CD4-positive, alpha-beta T cell treated with Interleukin-1 beta for 1 hour (primary cell): ENCODE data around the gene AXIN2.
A peak's percentile ranks its signal among the peaks of the same experiment; 100 is the strongest.

Source experiments
- DNase-seq, 2 donors: peaks; one replicate each; pipeline ENCODE4 v3.0.0-alpha.2; 2020 to 2022

AXIN2 gene, protein sequence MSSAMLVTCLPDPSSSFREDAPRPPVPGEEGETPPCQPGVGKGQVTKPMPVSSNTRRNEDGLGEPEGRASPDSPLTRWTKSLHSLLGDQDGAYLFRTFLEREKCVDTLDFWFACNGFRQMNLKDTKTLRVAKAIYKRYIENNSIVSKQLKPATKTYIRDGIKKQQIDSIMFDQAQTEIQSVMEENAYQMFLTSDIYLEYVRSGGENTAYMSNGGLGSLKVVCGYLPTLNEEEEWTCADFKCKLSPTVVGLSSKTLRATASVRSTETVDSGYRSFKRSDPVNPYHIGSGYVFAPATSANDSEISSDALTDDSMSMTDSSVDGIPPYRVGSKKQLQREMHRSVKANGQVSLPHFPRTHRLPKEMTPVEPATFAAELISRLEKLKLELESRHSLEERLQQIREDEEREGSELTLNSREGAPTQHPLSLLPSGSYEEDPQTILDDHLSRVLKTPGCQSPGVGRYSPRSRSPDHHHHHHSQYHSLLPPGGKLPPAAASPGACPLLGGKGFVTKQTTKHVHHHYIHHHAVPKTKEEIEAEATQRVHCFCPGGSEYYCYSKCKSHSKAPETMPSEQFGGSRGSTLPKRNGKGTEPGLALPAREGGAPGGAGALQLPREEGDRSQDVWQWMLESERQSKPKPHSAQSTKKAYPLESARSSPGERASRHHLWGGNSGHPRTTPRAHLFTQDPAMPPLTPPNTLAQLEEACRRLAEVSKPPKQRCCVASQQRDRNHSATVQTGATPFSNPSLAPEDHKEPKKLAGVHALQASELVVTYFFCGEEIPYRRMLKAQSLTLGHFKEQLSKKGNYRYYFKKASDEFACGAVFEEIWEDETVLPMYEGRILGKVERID

DNA sequence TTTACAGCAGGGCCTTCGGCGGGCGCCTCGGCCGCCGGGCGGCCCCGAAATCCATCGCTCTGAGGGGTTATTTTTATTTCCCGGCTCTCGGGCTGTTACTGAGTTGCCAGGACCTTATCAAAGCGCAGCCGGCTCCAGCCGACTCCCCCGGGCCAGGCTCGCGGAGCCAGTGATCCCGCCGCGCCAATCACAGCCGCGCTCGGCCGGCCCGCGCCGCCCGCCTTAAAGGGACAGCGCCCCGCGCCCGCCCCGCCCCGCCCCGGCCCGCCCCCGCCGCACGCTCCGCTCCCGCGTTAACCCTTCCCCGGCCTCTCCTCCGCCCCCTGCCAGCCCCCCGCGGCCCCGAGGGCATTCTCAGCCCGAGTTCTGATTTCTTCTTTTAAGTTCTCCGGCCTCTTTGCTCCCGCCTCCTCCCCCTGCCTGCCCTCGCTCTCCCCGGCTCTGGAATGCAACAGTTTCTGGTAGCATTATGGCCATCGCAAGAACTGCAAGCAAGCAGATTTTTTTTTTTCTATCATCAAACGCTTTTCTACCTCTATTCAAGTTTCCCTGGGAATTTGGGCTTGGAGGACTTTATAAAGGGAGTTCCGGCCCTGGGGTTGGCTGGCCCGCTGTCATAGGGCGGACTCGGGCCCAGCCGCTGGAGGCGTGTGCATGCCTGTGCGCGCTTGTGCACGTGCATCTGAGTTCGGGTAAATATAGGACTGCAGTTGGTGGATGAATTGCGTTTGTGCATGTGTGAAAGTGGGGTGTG lies at the start of gene AXIN2:
Gene AXIN2, minus strand, starts transcription at position 197 of the 754 bp plus-strand sequence. CDS start 3,028 bp downstream, outside the sequence.
- peak; percentile 85 to 88 for DNase-seq

DNA sequence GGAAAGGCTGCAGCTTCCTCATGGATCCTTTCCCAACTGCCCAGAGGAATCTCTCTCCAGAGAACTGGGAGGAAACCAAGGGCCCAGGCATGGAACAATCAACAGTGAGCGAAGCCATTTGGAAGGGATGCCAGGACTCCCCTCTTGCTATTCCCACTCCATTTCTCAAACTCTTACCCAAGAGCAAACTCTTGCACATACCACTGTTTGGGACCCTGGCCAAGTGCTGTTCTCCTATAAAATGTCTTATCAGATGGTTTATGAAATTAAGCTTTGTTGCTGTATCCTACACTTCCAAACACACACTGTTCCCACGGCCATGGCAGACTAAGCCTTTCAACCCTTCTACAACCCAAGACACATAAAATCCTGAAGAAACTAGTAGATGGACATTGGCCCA lies 48.3 kb upstream of the AXIN2 start:
- DNase-seq = no peak

DNA sequence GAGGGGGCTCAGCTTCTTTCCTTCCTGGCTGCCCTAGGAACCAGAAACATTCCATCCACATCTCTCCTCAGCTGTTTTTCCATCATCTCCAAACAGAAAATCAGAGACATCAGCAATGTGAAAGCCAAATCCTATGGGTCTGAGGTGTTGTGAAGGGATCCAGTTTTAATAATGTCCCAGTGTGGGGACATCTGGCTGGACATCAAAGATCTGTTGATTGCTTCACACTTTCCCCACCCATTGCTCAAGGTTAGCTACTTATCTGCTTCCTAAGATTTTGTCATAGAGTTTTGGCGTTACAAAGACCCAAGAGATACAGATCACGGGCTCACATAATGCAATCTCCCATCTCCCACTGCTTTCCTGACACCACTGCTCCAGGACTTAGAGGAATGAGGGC lies 47.8 kb upstream of the AXIN2 start:
- no peak for DNase-seq

DNA sequence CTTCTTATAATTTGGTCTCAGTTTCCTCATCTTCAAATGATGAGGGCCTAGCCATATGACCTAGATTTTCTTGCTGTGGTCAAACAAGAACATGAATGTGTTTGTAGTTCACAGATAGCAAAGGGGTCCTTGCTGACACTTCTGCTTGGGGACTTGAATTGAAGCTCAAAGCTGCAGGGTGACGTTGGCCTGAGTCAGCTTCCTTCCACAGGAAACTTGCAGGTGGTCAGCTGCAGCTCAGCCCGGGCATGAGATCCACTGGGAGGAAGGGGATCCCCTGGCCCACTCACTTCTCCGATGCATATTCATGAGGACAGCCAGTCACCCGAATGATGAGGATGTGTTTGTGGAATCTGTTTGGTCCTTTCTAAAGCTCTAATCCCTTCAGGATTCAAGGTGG lies 42.6 kb upstream of the AXIN2 start:
- DNase-seq = no peak

DNA sequence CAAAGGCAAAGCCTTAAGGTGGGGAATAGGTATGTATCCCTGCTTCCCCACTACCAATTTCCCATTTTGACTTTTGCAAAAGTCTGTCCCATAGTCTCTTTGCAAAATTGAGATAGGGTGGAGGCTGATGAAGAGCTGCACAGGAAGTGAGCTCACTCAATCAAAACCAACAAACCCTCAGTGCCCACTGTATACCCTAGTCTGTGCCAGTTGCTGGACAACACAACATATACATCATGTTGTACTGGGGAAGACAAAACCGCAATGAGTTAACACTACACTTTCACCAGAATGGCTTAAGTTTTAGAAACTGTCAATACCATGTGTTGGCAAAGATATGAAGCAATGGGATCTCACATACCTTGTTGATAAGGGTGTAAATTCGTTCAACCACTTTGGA lies 40.4 kb upstream of the AXIN2 start:
- no peak for DNase-seq

DNA sequence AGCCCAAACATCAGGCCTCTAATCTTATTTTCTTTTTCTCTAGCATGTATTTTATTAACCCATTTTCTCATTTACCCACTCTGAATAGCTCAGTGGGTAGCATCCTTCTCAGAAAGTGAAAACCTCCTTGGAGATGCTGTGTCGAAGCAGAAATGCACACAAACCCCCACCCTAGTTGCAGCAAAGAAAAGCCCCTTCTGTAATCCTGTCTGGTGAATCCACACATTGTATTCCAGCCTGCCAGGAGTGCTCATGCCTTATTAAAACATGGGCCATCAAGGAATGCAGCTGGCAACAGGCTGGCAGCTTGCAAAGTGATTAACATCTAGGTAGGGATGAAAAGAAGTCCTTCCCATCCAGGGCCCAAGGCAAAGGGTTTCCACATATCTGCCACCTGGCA lies 39.7 kb upstream of the AXIN2 start:
- no peak for DNase-seq

DNA sequence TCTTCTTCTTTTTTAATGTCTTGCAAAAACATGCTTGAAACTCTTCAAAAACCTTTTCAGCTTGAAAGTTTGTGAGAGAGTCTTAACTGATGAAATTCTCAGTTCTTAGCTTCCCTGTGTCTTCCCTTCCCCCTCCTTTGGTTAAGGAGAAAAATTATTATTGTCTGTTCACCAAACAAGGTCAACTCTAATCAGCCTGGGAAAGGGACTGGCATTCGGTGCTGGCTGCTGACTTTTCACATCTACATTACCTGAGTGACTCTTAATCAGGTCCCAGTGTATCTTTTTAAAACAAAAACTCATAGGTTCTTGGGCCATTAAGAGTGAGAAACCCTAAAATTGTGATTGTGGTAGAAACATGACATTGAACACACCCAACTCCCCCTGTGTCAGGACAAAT lies 39.1 kb upstream of the AXIN2 start:
- no peak for DNase-seq

DNA sequence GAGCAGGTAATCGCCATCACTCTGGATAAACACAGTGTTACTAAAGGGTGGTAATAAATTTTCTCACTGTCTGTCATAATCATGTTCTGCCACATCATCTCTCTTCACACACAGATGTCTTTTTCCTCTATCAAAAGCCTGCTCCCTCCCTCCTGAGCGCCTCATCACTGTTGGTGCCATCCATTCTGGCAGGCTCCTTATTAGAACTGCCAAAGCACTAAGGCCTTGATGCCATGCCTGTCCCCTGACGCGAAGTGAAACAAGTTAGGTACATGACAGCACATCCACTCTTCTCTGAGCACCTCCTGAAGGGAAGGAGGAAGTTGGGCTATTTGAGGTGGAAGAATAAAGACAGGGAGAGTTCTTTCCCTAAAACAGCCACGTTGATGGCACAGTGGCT lies 38.2 kb upstream of the AXIN2 start:
- DNase-seq = no peak

DNA sequence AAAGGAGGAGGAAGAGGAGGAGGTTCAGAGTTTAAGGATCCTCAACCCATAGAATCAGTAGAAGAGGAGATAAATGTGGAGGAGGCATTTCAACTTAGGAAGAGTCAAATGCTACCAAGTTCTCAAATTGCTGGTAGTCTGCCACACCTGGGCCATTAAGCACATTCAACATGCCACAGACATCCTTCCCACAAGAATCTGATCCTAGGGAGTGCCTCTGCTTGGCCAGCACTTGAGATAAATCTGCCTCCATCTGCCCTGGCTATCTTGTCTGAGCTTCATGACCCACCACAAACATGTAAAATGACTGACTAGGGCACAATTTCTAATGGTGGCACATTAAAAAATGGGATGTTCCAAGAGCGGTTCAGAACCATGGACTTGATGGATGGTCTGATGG lies 37.3 kb upstream of the AXIN2 start:
- no peak for DNase-seq

DNA sequence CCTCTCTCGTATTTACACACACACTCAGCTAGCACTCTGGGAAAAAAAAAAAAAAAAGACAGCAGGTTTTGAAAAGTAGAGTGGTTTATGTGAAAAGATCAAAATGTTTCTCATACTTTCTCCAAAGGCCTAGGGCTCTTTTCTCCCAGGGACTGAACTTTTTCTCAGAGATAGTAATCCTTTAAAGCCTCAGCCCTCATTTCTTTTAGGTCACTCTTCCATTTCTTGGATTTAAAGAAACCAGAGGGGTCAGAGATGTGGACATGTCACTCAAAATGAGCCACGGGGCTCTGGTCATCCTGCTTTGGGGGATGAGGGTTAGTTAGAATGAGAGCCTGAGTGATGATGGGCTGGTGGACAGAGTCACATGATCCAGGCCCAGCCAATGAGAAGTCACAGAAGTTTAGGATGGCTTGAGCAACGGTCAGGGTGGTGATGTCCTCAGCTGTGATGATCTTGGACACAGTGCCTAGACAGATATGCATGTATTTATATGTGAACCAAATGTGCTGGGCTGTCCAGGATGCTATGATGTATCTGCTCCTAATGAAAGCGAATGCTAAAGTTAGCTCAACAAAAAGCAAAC lies 33.7 kb upstream of the AXIN2 start:
- no peak for DNase-seq

DNA sequence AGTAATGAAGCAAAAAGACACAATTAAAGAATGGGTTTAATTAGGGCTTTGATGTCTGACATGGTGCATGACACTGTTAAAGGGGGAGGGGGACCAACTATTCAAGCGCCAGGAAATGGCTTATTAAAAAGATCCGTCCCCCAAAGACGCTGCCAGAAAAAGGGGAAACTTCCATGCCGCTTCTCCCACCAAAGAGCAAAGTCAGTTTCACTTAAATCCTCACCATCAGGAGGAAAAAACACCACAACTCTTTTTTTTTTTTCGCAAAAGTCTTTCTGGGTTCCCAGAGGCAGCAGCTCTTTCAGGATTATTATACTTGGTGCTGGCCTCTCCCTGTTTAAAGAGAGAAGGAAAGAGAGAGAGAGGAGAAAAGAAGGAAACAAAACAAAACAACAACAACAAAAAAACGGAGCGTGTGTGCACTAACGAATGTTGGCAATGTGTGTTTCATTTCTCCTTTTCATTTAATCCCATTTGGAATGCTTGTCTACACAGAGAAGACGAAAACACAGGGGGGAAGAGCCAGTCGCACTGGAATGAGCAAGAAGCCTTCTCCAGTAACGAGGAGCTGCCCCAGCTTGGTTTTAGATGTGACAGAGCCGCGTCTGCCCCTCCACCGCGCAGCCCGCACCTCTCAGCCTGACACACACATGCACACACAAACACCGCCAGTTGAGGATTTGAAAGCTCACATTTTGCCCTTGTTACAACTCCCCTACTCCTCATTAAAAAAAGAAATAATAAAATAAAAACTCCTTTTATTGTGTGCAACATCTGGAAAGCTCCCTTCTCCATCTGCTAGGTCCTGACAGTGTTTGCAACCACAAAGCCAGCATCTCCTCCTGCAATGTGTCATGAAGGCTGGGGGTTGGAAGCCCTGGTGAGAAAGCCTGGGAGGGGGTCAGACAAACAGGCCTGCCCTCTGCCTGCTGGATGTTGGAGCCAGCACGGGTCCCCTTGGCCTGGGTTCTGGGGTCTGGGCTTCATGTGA lies 32.7 kb upstream of the AXIN2 start:
- no peak for DNase-seq

DNA sequence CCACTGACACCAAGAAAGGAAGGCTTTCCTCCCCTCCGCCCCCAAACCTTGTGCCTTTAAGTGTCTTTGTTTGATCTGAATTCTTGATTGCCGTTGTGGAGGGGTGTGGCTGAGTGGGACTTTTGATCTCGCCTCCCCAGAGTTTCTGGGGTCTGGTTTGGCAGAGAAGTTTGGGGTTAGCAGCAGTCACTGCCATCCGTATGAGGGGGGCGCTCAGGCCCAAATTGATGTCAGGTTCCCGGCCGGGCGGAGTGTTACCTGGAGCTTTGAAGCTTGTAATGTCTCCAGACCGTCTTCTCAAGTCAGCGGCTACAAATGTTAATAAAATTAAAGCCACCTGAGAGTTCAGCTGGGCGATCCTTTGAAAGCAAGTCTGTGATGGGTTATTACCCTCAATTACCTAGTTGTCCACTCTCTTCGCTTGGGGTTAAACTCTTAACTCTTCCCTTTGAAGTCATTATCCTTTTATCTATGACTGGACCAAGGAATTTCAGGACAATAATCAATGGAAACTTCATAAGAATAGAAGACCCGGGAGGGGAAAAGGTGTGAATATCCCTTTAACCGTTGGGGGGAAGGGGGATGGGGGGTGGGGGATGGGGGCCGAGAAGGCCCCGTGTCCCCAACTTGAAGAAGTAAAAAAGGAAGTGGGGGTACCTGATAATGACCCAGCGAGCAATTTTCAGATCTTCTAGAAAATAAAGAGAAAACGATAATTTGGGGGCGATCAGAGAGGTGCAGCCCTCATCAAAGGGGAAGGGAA lies 31.8 kb upstream of the AXIN2 start:
- DNase-seq = no peak

DNA sequence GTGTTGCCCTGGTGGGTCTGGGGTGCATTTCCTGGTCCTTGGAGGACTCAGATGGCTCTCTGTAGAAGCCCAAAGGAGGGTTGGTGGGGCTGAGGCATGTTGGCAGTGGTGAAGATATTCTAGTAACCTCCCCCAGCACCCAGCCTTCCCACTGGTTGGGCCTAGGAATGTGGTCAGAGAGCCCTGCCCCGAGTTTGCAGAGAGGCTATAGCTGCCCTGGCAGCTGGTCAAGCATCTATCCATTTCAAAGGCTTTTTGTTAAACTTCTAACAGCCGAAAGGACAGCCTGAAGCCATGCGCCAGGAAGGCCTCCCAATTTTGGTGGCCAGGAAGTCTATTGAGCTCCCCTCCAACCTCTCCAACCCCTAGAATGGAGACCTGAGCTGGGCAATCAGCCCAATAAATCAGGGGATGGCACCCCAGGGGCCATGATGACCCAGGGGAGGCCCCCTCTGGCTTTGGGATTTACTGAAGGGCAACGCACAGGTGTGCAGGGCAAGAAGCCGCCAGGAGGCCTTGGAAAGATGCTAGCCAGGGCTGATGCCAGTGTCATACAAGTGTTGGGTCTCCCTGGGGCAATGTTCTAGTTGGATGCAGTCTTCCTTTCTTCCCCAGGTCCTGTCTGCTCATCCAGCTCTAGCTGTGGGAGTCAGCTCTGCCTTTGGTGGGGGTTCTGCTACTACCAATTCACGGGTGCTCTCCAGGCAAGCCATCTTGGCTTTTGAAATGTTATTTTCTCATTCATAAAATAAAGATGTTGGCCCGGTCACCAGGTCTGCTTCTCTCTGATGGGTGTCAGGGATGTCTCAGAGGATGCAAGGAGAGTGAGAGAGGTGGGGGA lies 30.9 kb upstream of the AXIN2 start:
- no peak for DNase-seq

DNA sequence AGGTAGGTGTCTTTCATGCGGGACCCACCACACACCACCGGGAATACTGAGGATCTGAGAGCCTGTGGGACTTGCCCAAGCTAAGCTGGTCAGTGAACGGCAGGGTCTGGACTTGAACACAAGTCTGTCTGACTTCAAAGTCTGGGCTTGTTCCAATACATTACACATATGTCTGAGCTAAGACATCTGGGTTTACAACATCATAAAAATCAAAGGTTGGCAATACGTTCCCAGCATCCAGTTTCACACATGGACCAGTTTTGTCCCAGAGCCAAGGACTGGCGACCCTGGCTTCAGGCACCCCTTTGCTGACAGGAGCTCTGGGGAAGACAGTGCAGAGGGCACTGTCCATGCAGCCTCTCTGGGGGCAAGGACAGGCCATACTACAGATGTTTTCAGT lies 27.9 kb upstream of the AXIN2 start:
- no peak for DNase-seq

DNA sequence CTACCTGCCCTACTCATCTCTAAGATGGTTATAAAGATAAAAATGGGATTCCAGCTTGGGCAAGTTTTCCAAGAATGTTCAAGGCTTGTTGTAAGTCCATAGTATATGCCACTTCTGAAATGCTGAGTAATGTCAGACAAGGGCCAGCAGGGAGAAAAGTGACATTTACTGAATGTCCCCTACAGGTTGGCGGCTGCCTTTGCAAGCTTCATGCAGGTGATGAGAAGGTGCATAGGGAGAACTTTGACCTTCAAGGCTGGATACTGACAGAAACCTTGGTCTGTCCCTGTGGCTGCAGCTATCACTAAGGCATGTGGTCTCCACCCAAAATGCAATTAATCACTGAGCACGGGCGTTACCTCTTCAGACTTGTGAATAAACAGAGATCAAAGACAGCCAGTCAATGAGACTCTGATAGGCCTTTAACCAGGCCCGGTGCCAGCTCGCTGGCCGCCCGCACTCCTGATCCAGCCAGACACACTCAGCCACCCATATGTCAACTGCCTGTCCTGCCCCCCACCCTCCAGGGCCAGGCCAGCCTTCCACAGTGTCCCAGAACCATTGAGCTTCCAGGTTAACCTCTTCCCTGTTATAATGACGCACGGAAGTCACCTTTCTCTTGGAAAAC lies 26.8 kb upstream of the AXIN2 start:
- no peak for DNase-seq

DNA sequence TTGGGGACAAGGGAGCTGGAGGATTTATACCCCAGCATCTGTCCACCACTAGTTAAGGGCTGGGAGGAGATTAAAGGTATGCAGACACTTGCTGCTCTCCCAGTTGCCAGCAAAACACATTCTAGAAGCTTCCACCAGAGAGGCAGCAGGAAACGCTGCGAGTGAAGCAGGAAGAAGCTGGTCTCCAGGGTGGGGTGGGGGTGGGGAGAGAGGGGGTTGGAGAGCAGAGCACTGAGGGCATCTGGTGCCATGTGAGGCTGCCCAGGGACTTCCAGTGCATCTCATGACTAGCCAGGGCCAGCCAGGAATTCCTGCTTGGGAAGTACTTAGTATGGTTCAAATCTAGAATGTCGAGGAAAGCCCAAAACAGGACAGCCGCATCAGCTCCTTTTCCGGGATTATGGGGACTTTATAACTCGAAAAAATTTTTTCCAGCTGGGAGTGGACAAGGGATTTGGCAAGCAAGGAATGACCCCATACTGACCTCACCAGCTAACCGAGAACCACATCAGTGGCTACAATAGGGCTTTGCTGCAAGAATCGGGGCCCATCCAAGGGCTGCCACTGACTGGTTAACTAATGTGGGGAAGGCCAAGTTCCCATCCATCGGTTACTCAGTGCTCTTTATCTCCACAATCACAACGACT lies 26.2 kb upstream of the AXIN2 start:
- no peak for DNase-seq

DNA sequence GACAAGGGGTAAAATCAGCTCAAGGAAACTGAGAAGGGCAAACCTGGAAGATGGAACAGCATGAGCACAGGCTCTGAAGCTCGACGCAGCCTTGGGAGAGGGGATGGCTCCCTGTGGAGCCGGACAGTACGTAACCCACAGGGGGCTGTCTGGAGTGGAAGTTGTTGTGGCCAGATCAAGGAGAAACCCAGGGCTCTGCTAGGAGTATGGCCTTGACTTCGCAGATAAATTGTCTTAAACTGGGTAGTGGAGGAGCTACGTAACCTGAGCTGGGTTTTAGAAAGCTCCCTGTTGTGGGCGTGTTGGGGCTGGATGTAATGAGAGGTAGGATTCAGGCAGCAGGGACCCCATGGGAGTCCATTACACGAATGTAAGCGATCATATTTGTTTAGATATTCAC lies 25.5 kb upstream of the AXIN2 start:
- DNase-seq = no peak

DNA sequence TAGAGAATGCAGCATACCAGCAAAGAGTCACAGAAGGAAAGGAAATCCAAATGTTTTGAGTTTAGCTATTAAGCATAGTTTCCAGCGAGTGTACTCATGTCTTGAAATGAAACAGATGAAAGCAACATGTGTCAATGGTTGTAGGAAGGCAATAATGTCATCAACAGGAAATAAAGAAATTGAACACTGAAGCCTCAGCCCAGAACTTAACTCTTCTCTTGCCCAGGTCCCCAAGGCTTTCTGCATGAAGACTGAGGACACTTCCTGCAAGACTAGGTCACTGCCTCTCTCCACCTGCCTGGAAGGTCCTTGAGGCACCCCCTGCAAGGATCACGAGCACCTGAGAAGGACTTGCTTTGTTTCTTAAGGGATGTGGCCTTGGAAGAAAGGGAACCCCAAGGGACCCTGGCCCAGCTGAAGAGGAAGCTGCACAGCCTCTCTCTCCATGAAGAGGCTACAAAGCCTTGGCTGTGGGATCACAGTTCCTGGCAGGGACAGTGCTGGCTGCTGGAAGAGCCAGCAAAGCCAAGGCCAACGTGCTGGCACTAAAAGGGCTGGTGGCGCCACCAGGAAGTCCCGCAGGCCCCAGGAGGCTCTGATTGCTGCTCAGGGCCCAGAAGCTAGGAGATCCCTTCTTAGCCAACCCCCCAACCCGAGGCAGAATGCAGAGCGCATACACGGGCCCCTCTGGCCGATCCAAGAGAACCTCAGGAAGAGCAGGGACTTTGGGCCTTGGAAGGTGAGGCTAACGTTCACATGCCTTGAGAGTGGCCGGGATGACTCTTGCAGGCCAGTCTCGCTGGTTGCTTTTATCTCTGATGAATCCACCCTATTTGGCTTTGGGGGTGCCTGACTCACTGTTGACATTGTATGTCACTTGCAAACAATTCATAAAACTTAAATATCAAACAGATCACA lies 23.4 kb upstream of the AXIN2 start:
- DNase-seq = no peak
